K562 (cell line): Measurements from ENCODE around the gene C12orf54.

Experiments used
- DDX20 ChIP-seq: fragments of 450-650 bp; IDR thresholded peaks from 2 replicates; pipeline ENCODE4 v1.6.1; 2016; ENCODE audit warnings: missing genetic modification characterization, low read depth, mild to moderate bottlenecking, missing compliant biosample characterization, moderate library complexity
- DNMT1 ChIP-seq: fragments of 450-650 bp; IDR thresholded peaks from 2 replicates; pipeline ENCODE4 v1.6.1; 2016; ENCODE audit warnings: antibody characterized with exemption, mild to moderate bottlenecking
- EZH2 ChIP-seq: IDR thresholded peaks from 2 replicates; pipeline ENCODE4 v1.6.1; 2012; ENCODE audit warnings: low read depth, mild to moderate bottlenecking, inconsistent platforms, low read length, borderline replicate concordance
- NR1H2 ChIP-seq: sonication (generic); formaldehyde crosslinking; IDR thresholded peaks from 2 replicates; pipeline ENCODE4 v1.4.0; 2020; ENCODE audit warnings: mild to moderate bottlenecking, missing genetic modification reagents
- POU5F1 ChIP-seq: fragments of 150-350 bp; IDR thresholded peaks from 2 replicates; pipeline ENCODE4 v1.6.1; 2014; ENCODE audit warnings: borderline replicate concordance, low read length, low read depth, mild to moderate bottlenecking; ENCODE audit not compliant: partially characterized antibody
- SRF ChIP-seq, 2 experiments: fragments of 250-450, 450-650 bp in 1 of 2; sonication (Bioruptor Pico) in 1 of 2; sonication (generic) in 1 of 2; formaldehyde crosslinking; IDR thresholded peaks; 2 replicates each; pipeline versions ENCODE4 v1.5.0 to v1.5.1; 2020 to 2022; ENCODE audit warnings: mild to moderate bottlenecking in 1 of 2, missing genetic modification reagents in 1 of 2
- TF ChIP-seq, protein P1 (sequence below), 3 experiments: IDR thresholded peaks in 2 of 3; conservative IDR thresholded peaks in 1 of 3; 2 replicates each; pipeline ENCODE4 v1.5.1; 2011 to 2012; ENCODE audit warnings: low read length in 3 of 3, mild to moderate bottlenecking in 3 of 3, control low read depth in 2 of 3, improper control_type of control experiment in 1 of 3, inconsistent platforms in 1 of 3, low read depth in 1 of 3, mixed read lengths in 1 of 3, moderate library complexity in 1 of 3; ENCODE audit not compliant: insufficient read depth in 2 of 3
- TF ChIP-seq, protein P2 (sequence below): fragments of 450-650 bp; conservative IDR thresholded peaks from 2 replicates; pipeline ENCODE4 v1.6.1; 2016; ENCODE audit warnings: missing genetic modification characterization, low read depth, mild to moderate bottlenecking, missing compliant biosample characterization, moderate library complexity

DNA sequence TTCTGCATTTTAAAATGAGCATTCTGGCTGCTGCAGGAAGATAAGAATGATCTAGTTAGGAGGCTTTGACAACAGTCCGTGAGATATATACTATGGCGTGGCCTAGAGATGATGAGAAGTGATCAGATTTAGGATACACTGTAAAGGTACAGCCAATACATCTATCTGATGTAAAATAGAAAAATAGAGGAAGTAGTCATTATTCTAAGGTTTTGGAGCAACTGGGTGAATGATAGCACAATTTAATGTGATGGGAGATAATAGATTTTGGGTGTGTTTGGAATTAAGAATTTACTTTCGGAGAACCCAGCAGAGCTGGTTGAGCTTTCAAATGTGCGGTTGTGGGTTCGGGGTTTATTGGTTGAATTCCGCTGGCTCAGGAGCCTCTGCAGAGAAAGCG lies 10.0 kb upstream of the C12orf54 start, which contains the start of gene ANP32D:
- TF ChIP-seq POU5F1 (no peak), DDX20 (tag) (no peak), NR1H2 (CRISPR knock-in tag) (no peak), SRF (CRISPR knock-in tag; IDR thresholded peaks at IDR 0.05) (no peak), EZH2 (no peak), DNMT1 (no peak)
- TF ChIP-seq, protein P1, sequence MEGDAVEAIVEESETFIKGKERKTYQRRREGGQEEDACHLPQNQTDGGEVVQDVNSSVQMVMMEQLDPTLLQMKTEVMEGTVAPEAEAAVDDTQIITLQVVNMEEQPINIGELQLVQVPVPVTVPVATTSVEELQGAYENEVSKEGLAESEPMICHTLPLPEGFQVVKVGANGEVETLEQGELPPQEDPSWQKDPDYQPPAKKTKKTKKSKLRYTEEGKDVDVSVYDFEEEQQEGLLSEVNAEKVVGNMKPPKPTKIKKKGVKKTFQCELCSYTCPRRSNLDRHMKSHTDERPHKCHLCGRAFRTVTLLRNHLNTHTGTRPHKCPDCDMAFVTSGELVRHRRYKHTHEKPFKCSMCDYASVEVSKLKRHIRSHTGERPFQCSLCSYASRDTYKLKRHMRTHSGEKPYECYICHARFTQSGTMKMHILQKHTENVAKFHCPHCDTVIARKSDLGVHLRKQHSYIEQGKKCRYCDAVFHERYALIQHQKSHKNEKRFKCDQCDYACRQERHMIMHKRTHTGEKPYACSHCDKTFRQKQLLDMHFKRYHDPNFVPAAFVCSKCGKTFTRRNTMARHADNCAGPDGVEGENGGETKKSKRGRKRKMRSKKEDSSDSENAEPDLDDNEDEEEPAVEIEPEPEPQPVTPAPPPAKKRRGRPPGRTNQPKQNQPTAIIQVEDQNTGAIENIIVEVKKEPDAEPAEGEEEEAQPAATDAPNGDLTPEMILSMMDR (IDR thresholded peaks at IDR 0.05 in 2 of 3, conservative IDR thresholded peaks at IDR 0.05 in 1 of 3; ENCODE audit: insufficient read depth in 2 of 3, low read depth in 1 of 3, low read length in 3 of 3): no peak
- TF ChIP-seq, protein P2, sequence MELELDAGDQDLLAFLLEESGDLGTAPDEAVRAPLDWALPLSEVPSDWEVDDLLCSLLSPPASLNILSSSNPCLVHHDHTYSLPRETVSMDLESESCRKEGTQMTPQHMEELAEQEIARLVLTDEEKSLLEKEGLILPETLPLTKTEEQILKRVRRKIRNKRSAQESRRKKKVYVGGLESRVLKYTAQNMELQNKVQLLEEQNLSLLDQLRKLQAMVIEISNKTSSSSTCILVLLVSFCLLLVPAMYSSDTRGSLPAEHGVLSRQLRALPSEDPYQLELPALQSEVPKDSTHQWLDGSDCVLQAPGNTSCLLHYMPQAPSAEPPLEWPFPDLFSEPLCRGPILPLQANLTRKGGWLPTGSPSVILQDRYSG (tag): no peak
